K562 (cell line): ENCODE results near the gene RGS12. TPM values are rescaled to one million over a fixed set of nuclear protein-coding genes. Genes with fewer than 3 reads are reported as not detected.
A peak's percentile ranks its signal among the peaks of the same experiment; 100 is the strongest.

Experiments
- ATAC-seq: fragments of 200-7000 bp; cut with Tn5 transposase; 3 replicates; pipeline ENCODE4 v1.9.1; 2020; ENCODE audit warnings: moderate library complexity
- BruUV-seq: library from RNA; stranded (reverse); fragments of 400-500 nt; replicated peaks from 2 replicates; lab custom pipeline; 2021; lab: Mats Ljungman, UMichigan
- CTCF ChIA-PET: fragments of 300-600 bp; formaldehyde crosslinking; extraction: SDS; loops from one replicate; lab custom pipeline; 2021; ENCODE audit warnings: low intra/inter-chr PET ratio; lab: Yijun Ruan, JAX
- POLR2A ChIA-PET: fragments of 300-600, 350-650 bp; sonication (Branson Sonifier 250); formaldehyde crosslinking; extraction: SDS; loops from one replicate; lab custom pipeline; 2021; ENCODE audit warnings: antibody characterized with exemption, inconsistent platforms; lab: Yijun Ruan, JAX
- DNase-seq, 4 experiments: peaks; one replicate each; pipeline versions ENCODE4 v3.0.0 to v3.0.0-alpha.2; 2011 to 2018; ENCODE audit warnings: low spot score in 3 of 4, mixed read lengths in 3 of 4; ENCODE audit errors: extremely low read depth in 1 of 4
- FAIRE-seq: peaks from 2 replicates; lab custom pipeline; 2011; peaks lifted over from hg19 to GRCh38; lab: Jason Lieb, UNC
- H2AFZ ChIP-seq: 2 replicates; pipeline ENCODE4 v1.6.0; 2011; ENCODE audit warnings: low read depth, low read length, control low read depth, inconsistent platforms
- H3K27ac ChIP-seq: fragments of 200-600 bp; 3 replicates; pipeline ENCODE4 v1.8.0; 2011; ENCODE audit warnings: low read depth, mild to moderate bottlenecking, control low read depth, inconsistent platforms, low read length, moderate library complexity, mixed read lengths; ENCODE audit errors: extremely low read depth
- H3K27me3 ChIP-seq, 2 experiments: fragments of 300-600 bp in 1 of 2; 2 replicates in 1 of 2; 3 replicates in 1 of 2; pipeline versions ENCODE4 v1.6.0 to v1.8.0; 2011; ENCODE audit warnings: inconsistent platforms in 2 of 2, low read length in 2 of 2, mild to moderate bottlenecking in 1 of 2, mixed read lengths in 1 of 2, moderate library complexity in 1 of 2; ENCODE audit not compliant: control insufficient read depth in 2 of 2, insufficient read depth in 2 of 2
- H3K36me3 ChIP-seq: fragments of 300-600 bp; 3 replicates; pipeline ENCODE4 v1.8.0; 2011; ENCODE audit warnings: mild to moderate bottlenecking, low read length, inconsistent platforms; ENCODE audit not compliant: control insufficient read depth, insufficient read depth
- H3K4me1 ChIP-seq, 2 experiments: fragments of 200-600 bp in 1 of 2; replicated peaks in 1 of 2; 2 replicates in 1 of 2; 3 replicates in 1 of 2; pipeline versions ENCODE4 v1.5.1 to v1.8.0; 2011; ENCODE audit warnings: inconsistent platforms in 2 of 2, low read length in 2 of 2, mild to moderate bottlenecking in 1 of 2, mixed read lengths in 1 of 2, moderate library complexity in 1 of 2; ENCODE audit not compliant: control insufficient read depth in 2 of 2, insufficient read depth in 2 of 2
- H3K4me2 ChIP-seq: 2 replicates; pipeline ENCODE4 v1.6.1; 2011; ENCODE audit warnings: low read length, control low read depth, inconsistent platforms, mixed read lengths; ENCODE audit not compliant: insufficient read depth
- H3K4me3 ChIP-seq: fragments of 200-600 bp; sonication (generic), shearing (Covaris generic); 2 replicates; pipeline ENCODE4 v1.5.1; 2016; ENCODE audit warnings: control low read depth, inconsistent platforms
- H3K79me2 ChIP-seq: fragments of 200-600 bp; 3 replicates; pipeline ENCODE4 v1.8.0; 2011; ENCODE audit warnings: low read length, inconsistent platforms; ENCODE audit not compliant: control insufficient read depth, insufficient read depth
- H3K9ac ChIP-seq, 2 experiments: 2 replicates each; pipeline versions ENCODE4 v1.6.0 to v1.6.1; 2011; ENCODE audit warnings: low read depth in 2 of 2, low read length in 2 of 2, control low read depth in 1 of 2, inconsistent platforms in 1 of 2, mild to moderate bottlenecking in 1 of 2, mixed read lengths in 1 of 2; ENCODE audit not compliant: insufficient read depth in 1 of 2
- H3K9me1 ChIP-seq: one replicate; pipeline ENCODE4 v1.6.0; 2011; ENCODE audit warnings: inconsistent platforms, mild to moderate bottlenecking, low read length, moderate library complexity; ENCODE audit not compliant: control insufficient read depth, insufficient read depth
- H3K9me3 ChIP-seq: replicated peaks from 2 replicates; pipeline ENCODE4 v1.5.1; 2011; ENCODE audit warnings: low read depth, low read length, inconsistent platforms; ENCODE audit not compliant: control insufficient read depth, insufficient read depth
- H4K20me1 ChIP-seq: replicated peaks from 2 replicates; pipeline ENCODE4 v1.6.1; 2011; ENCODE audit warnings: low read length, inconsistent platforms, mixed read lengths; ENCODE audit not compliant: control insufficient read depth, insufficient read depth
- BRCA1 ChIP-seq, 2 experiments: fragments of 450-650 bp in 1 of 2; sonication (generic) in 1 of 2; formaldehyde crosslinking in 1 of 2; IDR thresholded peaks; 2 replicates each; pipeline versions ENCODE4 v1.5.0 to v1.6.1; 2017 to 2020; ENCODE audit warnings: mild to moderate bottlenecking in 1 of 2, missing genetic modification reagents in 1 of 2
- CBFA2T2 ChIP-seq: fragments of 450-650 bp; conservative IDR thresholded peaks from 2 replicates; pipeline ENCODE4 v1.6.1; 2017; ENCODE audit warnings: mild to moderate bottlenecking
- CBFA2T3 ChIP-seq: fragments of 450-650 bp; IDR thresholded peaks from 2 replicates; pipeline ENCODE4 v1.6.1; 2017
- CEBPB ChIP-seq: fragments of 450-650 bp; IDR thresholded peaks from 2 replicates; pipeline ENCODE4 v1.6.1; 2016; ENCODE audit warnings: missing genetic modification characterization, missing compliant biosample characterization
- FOXK1 ChIP-seq: sonication (generic); formaldehyde crosslinking; IDR thresholded peaks from 2 replicates; pipeline ENCODE4 v1.8.0; 2022; ENCODE audit warnings: missing genetic modification reagents, mild to moderate bottlenecking, borderline replicate concordance
- HIVEP1 ChIP-seq: fragments of 250-450 bp; sonication (Bioruptor Pico); IDR thresholded peaks from 2 replicates; pipeline ENCODE4 v1.4.0; 2020; ENCODE audit warnings: mild to moderate bottlenecking
- PURB ChIP-seq: sonication (generic); formaldehyde crosslinking; IDR thresholded peaks from 2 replicates; pipeline ENCODE4 v1.9.0; 2021; ENCODE audit warnings: low read depth, mild to moderate bottlenecking, missing genetic modification reagents
- RCOR1 ChIP-seq, 2 experiments: IDR thresholded peaks; 2 replicates each; pipeline ENCODE4 v1.6.1; 2012; ENCODE audit warnings: low read depth in 2 of 2, low read length in 2 of 2, borderline replicate concordance in 1 of 2, improper control_type of control experiment in 1 of 2
- SIN3A ChIP-seq, 2 experiments: fragments of 150-350 bp in 1 of 2; IDR thresholded peaks; 2 replicates each; pipeline ENCODE4 v1.6.1; 2011 to 2016; ENCODE audit warnings: borderline replicate concordance in 2 of 2, low read depth in 2 of 2, low read length in 2 of 2, mild to moderate bottlenecking in 2 of 2, moderate library complexity in 2 of 2; ENCODE audit not compliant: control insufficient read depth in 1 of 2
- TAL1 ChIP-seq: fragments of 450-650 bp; IDR thresholded peaks from 2 replicates; pipeline ENCODE4 v1.6.1; 2016; ENCODE audit warnings: mild to moderate bottlenecking
- TCF3 ChIP-seq: sonication (generic); formaldehyde crosslinking; IDR thresholded peaks from 2 replicates; pipeline ENCODE4 v1.4.0; 2020; ENCODE audit warnings: mild to moderate bottlenecking, missing genetic modification reagents
- ZFP91 ChIP-seq: sonication (generic); formaldehyde crosslinking; IDR thresholded peaks from 2 replicates; pipeline ENCODE4 v1.8.0; 2022; ENCODE audit warnings: mild to moderate bottlenecking, missing genetic modification reagents
- ZNF274 ChIP-seq: IDR thresholded peaks from 2 replicates; pipeline ENCODE4 v1.6.1; 2011; ENCODE audit warnings: low read depth, mild to moderate bottlenecking, low read length, moderate library complexity, borderline replicate concordance
- ZNF444 ChIP-seq: fragments of 250-450 bp; sonication (Bioruptor Pico); IDR thresholded peaks from 2 replicates; pipeline ENCODE4 v1.4.0; 2020; ENCODE audit warnings: mild to moderate bottlenecking, moderate library complexity
- ZNF639 ChIP-seq, 2 experiments: fragments of 200-800 bp in 1 of 2; sonication (Bioruptor generic) in 1 of 2; sonication (generic) in 1 of 2; formaldehyde crosslinking in 1 of 2; IDR thresholded peaks in 1 of 2; conservative IDR thresholded peaks in 1 of 2; 2 replicates each; pipeline versions ENCODE4 v1.5.0 to v1.6.1; 2016 to 2020; ENCODE audit warnings: missing compliant biosample characterization in 1 of 2, missing genetic modification characterization in 1 of 2, missing genetic modification reagents in 1 of 2
- WGBS: fragments of 100-300 bp; shearing (Covaris generic); methylation state at CpG from one replicate; pipeline ENCODE4 v1.1.6; 2016; ENCODE audit warnings: low coverage, mixed read lengths; ENCODE audit not compliant: insufficient coverage; ENCODE audit errors: missing lambda C conversion rate; 5-methylcytosine and 5-hydroxymethylcytosine counted together
- in situ Hi-C: fragments of 300-500 bp; cut with MboI; formaldehyde crosslinking; loops from 4 replicates; pipeline ENCODE4 v1.15.0; 2018; ENCODE audit warnings: inconsistent platforms, mixed read lengths
- intact Hi-C: fragments of 100-400 bp; cut with micrococcal nuclease; formaldehyde crosslinking; loops from 2 replicates; pipeline ENCODE4 v1.14.2; 2022
- polyA plus RNA-seq, 8 experiments: library from polyadenylated mRNA; depleted of rRNA in 4 of 8; stranded (reverse) in 5 of 8; unstranded in 3 of 8; fragments of >200 nt; fragmentation: Nextera tagmentation in 2 of 8; fragmentation: Illumina TruSeq in 1 of 8; extraction: Ambion mirVana in 2 of 8; extraction: Trizol in 1 of 8; gene quantifications; 2 replicates each; pipeline versions ENCODE4 v1.2.1 to v1.2.3, GENCODE V29; 2011 to 2014; ENCODE audit warnings: inconsistent platforms in 1 of 8, missing spikeins in 1 of 8
- total RNA-seq, 7 experiments: library from RNA; depleted of rRNA in 6 of 7; stranded (reverse); fragments of >200 nt in 6 of 7; fragmentation: Illumina TruSeq in 2 of 7; extraction: Trizol in 2 of 7; gene quantifications; 2 replicates each; pipeline versions ENCODE4 v1.2.1 to v1.2.3, GENCODE V29; 2011 to 2021; ENCODE audit warnings: low replicate concordance in 1 of 7

The RGS12 gene
- total and polyA plus RNA-seq, 9 of the 15 experiments (the other 6 are each of a cell fraction or from before 2014, with no cell fraction given) = 0.30 to 8.8 (median 5.5) TPM

GRCh38 chr4:3267576-3268394 lies 25.0 kb upstream of the RGS12 start:
- Histone ChIP-seq H3K9ac (no peak overlapping the region), H3K4me3 (no peak overlapping the region), H2AFZ (no peak overlapping the region), H4K20me1 (0 out of 2 replicates have a peak, but pooled peaks cover 2% of the 10 kb centered on the region), H3K36me3 (no peaks in the 10 kb centered on the region), H3K79me2 (no peaks in the 10 kb centered on the region), H3K27ac (no peak overlapping the region), H3K9me1 (no peaks in the 10 kb centered on the region), H3K4me2 (no peak overlapping the region), H3K9me3 (no peaks in the 10 kb centered on the region), H3K4me1 (peaks cover 0 to 29% of the 10 kb centered on the region in 2 experiments; a peak in 2 of 5 replicates), H3K27me3 (peaks cover 49 to 65% of the 10 kb centered on the region in 2 experiments)
- peak in 1 of 4 experiments; percentile 16 for DNase-seq
- WGBS = 5% methylated on average over 17 of the region's 18 CpGs
- no TSS peak for BruUV-seq
- ChIA-PET CTCF (no interaction called here), POLR2A (interaction anchor here (1.0 kb wide), 1 partner anchor 23 kb away, joined by 3 read pairs; no protein-coding TSS in a partner anchor)
- in situ Hi-C loops = no loop called here
- ATAC-seq = peak; percentile 48; the same call in 2 of the 3 replicates
- intact Hi-C loops = no loop called here
- FAIRE-seq = no peak
- peak; percentile 45 for TF ChIP-seq CEBPB (tag)
- TF ChIP-seq FOXK1 = no peak
- TF ChIP-seq TAL1 = no peak
- TF ChIP-seq ZNF274 = no peak
- TF ChIP-seq CBFA2T2 = peak; percentile 45
- no peak for TF ChIP-seq ZNF639 (CRISPR knock-in tag; conservative IDR thresholded peaks at IDR 0.05 in 1 of 2, IDR thresholded peaks at IDR 0.05 in 1 of 2)
- TF ChIP-seq HIVEP1 (CRISPR knock-in tag) = no peak
- 0 out of 4 replicates have a peak, but pooled peaks of 1 of the 2 experiments have one; percentile 11 for TF ChIP-seq RCOR1 (IDR thresholded peaks at IDR 0.05; ENCODE audit: borderline replicate concordance in 1 of 2, low read depth in 2 of 2, low read length in 2 of 2)
- peak; percentile 67 for TF ChIP-seq TCF3 (CRISPR knock-in tag)
- no peak for TF ChIP-seq ZNF444
- TF ChIP-seq SIN3A (IDR thresholded peaks at IDR 0.05; ENCODE audit: borderline replicate concordance in 2 of 2, control insufficient read depth in 1 of 2, low read depth in 2 of 2, low read length in 2 of 2) = no peak
- 0 out of 2 replicates have a peak, but pooled peaks have one; percentile 18 for TF ChIP-seq ZFP91 (CRISPR knock-in tag)
- peak; percentile 63 for TF ChIP-seq CBFA2T3
- no peak for TF ChIP-seq PURB (CRISPR knock-in tag)
- TF ChIP-seq BRCA1 (IDR thresholded peaks at IDR 0.05) = no peak
- TF ChIP-seq BRCA1 (CRISPR knock-in tag; IDR thresholded peaks at IDR 0.05) = no peak
